Measurements from ENCODE around the gene MAPK7.

- TF ChIP-seq POLR2A (IDR thresholded peaks at IDR 0.05; ENCODE audit: low read length) (no peak), CHD2 (IDR thresholded peaks at IDR 0.05; ENCODE audit: low read length, partially characterized antibody) (no peak), KDM5A (IDR thresholded peaks at IDR 0.05) (no peak), POLR2AphosphoS2 (conservative IDR thresholded peaks at IDR 0.05; ENCODE audit: low read length) (no peak), MYC (IDR thresholded peaks at IDR 0.05; ENCODE audit: borderline replicate concordance, low read length) (no peak), HOXA7 (CRISPR knock-in tag; IDR thresholded peaks at IDR 0.05) (no peak), RFX5 (IDR thresholded peaks at IDR 0.05) (no peak), REST (IDR thresholded peaks at IDR 0.05) (no peak), NR3C1 (IDR thresholded peaks at IDR 0.05) (no peak), EP300 (IDR thresholded peaks at IDR 0.05) (no peak)
- TF ChIP-seq, protein P1, sequence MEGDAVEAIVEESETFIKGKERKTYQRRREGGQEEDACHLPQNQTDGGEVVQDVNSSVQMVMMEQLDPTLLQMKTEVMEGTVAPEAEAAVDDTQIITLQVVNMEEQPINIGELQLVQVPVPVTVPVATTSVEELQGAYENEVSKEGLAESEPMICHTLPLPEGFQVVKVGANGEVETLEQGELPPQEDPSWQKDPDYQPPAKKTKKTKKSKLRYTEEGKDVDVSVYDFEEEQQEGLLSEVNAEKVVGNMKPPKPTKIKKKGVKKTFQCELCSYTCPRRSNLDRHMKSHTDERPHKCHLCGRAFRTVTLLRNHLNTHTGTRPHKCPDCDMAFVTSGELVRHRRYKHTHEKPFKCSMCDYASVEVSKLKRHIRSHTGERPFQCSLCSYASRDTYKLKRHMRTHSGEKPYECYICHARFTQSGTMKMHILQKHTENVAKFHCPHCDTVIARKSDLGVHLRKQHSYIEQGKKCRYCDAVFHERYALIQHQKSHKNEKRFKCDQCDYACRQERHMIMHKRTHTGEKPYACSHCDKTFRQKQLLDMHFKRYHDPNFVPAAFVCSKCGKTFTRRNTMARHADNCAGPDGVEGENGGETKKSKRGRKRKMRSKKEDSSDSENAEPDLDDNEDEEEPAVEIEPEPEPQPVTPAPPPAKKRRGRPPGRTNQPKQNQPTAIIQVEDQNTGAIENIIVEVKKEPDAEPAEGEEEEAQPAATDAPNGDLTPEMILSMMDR (IDR thresholded peaks at IDR 0.05), result no peak
- TF ChIP-seq, protein P2, sequence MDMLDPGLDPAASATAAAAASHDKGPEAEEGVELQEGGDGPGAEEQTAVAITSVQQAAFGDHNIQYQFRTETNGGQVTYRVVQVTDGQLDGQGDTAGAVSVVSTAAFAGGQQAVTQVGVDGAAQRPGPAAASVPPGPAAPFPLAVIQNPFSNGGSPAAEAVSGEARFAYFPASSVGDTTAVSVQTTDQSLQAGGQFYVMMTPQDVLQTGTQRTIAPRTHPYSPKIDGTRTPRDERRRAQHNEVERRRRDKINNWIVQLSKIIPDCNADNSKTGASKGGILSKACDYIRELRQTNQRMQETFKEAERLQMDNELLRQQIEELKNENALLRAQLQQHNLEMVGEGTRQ (IDR thresholded peaks at IDR 0.05), result no peak
- TF ChIP-seq, protein P3, sequence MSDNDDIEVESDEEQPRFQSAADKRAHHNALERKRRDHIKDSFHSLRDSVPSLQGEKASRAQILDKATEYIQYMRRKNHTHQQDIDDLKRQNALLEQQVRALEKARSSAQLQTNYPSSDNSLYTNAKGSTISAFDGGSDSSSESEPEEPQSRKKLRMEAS (IDR thresholded peaks at IDR 0.05), result no peak
Measured at GRCh38 chr17:19409066-19409465, 30.8 kb downstream of the MAPK7 start.
